D721Med (cell line): ENCODE results near the gene COQ9.

Experiments used
- DNase-seq: peaks from one replicate; pipeline ENCODE4 v3.0.0; 2011; ENCODE audit warnings: low spot score; ENCODE audit not compliant: insufficient read length
- FAIRE-seq: peaks from 2 replicates; lab custom pipeline; 2011; peaks lifted over from hg19 to GRCh38; lab: Jason Lieb, UNC
- TF ChIP-seq, protein P1 (sequence below): IDR thresholded peaks from 2 replicates; pipeline ENCODE4 v1.5.1; 2012; ENCODE audit warnings: mild to moderate bottlenecking, control low read depth; ENCODE audit not compliant: insufficient read depth; ENCODE audit errors: missing control alignments

Gene COQ9

DNA sequence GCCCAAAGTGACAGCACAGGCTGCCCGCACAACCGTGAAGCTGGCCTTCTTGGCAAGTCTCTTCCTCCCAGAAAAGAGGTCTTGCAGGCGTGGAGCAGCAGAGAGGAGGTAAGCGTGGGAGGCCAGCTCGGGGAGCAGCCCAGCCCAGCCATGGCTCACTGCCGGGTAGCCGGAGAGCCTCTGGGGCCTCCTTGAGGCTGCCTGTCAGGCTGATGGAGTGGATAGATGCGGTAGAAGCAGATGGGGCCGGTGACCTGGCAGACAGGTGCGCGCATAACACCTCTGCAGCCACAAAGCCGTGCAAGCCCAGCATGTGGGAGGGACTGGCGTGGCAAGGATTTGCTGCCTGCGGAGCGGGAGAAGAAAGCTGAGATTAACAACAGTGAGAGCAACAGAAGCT lies 56.1 kb downstream of the COQ9 start:
- FAIRE-seq (no peak), DNase-seq (no peak)
- TF ChIP-seq, protein P1, sequence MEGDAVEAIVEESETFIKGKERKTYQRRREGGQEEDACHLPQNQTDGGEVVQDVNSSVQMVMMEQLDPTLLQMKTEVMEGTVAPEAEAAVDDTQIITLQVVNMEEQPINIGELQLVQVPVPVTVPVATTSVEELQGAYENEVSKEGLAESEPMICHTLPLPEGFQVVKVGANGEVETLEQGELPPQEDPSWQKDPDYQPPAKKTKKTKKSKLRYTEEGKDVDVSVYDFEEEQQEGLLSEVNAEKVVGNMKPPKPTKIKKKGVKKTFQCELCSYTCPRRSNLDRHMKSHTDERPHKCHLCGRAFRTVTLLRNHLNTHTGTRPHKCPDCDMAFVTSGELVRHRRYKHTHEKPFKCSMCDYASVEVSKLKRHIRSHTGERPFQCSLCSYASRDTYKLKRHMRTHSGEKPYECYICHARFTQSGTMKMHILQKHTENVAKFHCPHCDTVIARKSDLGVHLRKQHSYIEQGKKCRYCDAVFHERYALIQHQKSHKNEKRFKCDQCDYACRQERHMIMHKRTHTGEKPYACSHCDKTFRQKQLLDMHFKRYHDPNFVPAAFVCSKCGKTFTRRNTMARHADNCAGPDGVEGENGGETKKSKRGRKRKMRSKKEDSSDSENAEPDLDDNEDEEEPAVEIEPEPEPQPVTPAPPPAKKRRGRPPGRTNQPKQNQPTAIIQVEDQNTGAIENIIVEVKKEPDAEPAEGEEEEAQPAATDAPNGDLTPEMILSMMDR, result no peak

DNA sequence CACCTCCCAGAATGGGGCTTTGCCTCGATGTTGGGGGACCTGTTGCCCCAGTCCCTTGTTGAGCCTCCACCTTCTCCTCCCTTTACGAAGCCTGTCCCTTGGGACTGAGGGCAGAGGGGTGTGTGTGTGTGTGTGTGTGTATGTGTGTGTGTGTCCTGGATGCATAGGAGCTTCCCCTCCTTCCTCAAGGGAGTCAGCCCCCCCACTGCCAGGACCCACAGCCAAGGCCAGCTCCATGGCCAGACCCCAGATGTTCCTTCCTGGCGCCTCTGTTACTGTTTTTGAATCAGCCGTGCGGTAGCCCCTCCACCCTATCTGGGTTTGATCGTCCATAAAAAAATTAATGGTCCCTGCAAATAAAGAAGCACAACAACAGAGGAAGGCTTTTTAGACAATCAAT lies 56.7 kb downstream of the COQ9 start:
- no peak for FAIRE-seq
- DNase-seq, result no peak
- TF ChIP-seq, protein P1, result no peak

DNA sequence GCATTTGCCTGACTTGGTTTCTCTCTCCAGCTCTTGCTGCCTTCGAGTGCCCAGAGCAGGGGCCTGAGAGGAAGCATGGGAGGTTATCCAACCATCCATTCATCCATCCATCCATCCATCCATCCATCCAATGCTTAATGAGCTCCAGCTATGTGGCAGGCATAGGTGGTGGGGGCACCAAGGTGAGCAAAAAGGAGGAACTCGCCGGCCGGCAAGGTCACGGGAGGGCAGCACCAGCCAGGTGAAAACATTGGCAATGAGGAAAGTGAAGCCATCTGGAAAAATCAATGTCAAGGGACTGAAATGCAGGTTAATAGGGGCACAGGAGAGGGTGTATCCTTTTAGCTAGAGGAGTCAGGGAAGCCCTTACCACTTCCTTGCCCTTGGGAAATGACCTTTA lies 57.2 kb downstream of the COQ9 start:
- TF ChIP-seq, protein P1, result no peak
- DNase-seq (no peak), FAIRE-seq (no peak)

DNA sequence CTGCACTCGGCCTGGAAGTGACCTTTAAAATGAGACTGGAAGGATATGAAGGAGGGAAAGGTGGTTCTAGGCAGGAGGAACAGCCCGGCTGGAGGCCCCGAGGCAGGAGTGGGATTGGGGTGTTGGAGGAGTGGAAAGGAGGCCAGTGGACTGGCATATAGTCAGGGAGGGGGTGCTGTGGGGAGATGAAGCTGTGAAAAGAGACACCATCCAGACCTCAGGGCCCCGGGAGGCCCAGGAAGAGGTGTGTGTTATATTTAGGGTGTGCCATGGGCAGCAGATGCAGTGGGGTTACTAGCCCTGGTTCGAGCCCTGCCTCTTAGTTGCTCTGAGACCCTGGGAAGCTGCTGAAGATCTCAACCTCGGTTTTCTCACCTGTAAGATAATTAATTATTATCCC lies 57.9 kb downstream of the COQ9 start:
- TF ChIP-seq, protein P1, result no peak
- FAIRE-seq, result no peak
- DNase-seq, result no peak

DNA sequence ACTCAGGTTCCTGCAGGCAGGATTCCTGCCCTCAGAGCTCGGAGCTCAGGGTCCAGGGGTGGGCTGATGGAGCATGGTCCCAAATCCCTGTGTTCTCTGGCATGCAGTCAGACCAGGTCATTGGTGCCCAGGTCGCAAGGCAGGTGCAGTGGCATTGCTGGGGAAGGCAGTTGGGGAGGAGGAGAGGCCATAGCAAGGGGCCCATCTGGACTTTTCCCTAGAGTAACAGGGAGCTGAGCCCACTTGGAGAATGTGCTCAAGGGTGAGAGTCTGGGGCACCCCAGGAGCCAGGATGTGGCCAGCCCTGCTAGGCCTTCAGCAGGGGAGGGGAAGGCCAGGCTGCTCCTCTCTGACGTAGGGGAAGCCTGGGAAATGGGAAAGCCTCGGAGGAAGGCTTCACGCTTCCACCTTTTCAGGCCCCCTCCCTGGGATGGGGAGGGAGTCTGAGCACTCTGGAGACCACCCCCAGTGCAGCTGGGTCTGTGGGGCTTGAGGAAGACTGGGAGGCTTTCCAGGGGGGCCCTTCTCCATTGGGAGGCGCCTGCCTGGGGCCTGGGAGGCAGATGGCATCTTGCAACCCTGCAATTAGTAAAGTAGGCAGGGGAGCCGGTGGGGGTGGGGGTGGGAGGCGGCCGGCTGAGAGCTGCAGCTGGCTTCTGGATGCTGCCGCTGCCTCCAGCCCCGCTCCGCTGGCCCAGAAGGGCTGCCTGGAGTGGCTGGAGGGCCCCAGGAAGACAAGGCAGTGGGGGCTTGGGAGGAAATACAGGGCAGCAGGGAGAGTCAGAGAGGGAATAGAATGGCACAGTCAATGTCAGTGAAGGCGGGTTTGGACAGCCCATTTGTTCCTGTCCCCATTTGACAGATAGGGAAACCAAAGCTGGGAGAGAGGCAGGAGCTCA lies 60.1 kb downstream of the COQ9 start:
- no peak for FAIRE-seq
- DNase-seq, result no peak
- TF ChIP-seq, protein P1, result no peak

DNA sequence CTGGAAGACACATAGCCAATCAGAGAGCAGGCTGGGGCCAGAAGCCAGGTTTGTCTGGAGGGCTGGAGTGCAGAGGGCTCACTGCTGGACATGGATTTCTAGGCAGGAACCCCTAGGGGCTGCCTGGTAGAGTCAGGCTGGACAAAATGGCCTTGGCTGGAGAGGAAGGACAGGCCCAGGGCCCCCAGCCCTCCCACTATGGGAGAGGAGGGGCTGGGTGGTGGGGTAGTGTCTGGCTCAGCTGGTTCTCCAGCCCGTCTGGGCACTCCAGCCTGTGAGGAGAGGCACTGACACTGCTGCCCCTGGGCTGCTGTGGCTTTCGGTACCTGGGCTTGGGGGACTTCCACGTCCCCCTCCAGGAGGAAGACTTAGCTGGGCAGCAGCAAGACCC lies 60.8 kb downstream of the COQ9 start:
- FAIRE-seq (no peak), DNase-seq (no peak)
- TF ChIP-seq, protein P1, result no peak
